Measurements from ENCODE around the gene RAB43.
"Not testable (repeated sequence)": the region's sequence is repeated elsewhere in the genome, so short reads cannot be mapped to it uniquely, and the experiment has no call there.

The RAB43 gene

DNA sequence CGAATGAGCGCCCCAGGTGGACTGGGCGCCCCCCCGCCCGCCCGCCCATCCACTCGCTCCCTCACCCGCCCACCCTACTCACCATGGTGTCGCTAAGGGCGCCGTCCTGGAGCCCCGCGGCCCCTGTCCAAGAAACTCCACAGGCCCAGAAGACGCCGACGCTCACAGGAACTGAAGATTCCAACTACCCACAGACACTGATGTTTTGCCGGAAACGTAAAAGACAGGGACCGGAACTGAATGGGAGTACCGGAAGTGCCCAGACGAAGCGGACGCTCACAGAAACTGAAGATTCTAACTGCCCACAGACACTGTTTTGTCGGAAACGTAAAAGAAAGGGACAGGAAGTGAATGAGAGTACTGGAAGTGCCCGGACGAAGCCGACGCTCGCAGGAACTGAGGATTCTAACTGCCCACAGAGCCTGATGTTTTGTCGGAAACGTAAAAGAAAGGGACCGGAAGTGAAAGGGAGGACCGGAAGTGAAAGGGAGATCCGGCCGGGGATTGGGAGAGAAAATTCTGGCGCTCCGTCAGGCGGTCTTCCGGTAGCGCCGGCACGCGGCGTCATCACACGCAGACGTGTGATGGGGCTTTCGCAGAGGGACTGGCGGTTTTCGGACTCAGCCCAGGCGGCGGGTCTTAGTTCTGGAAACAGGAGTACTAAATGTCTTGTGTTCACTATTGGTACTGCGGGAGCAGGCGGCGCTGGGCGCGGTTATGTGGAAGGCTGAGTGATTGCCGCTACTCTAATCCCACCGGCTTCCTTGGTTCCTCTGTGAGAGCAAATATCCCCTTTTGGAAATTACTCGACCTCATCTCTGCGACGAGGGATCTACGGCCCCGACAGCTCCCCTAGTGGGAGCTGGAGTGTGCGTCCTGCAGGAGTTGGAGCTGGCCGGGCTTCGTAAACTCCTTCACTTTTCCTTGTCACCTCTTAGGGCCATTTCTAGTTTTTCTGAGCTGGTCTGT lies 39.6 kb upstream of the RAB43 start, which contains the start of gene ISY1:
ISY1 (minus strand) TSS at position 173 of the 969 bp plus-strand sequence; CDS start at position 85, 88 bp downstream.
- TF ChIP-seq, protein P1, sequence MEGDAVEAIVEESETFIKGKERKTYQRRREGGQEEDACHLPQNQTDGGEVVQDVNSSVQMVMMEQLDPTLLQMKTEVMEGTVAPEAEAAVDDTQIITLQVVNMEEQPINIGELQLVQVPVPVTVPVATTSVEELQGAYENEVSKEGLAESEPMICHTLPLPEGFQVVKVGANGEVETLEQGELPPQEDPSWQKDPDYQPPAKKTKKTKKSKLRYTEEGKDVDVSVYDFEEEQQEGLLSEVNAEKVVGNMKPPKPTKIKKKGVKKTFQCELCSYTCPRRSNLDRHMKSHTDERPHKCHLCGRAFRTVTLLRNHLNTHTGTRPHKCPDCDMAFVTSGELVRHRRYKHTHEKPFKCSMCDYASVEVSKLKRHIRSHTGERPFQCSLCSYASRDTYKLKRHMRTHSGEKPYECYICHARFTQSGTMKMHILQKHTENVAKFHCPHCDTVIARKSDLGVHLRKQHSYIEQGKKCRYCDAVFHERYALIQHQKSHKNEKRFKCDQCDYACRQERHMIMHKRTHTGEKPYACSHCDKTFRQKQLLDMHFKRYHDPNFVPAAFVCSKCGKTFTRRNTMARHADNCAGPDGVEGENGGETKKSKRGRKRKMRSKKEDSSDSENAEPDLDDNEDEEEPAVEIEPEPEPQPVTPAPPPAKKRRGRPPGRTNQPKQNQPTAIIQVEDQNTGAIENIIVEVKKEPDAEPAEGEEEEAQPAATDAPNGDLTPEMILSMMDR (IDR thresholded peaks at IDR 0.05; ENCODE audit: extremely low read depth, insufficient read depth, missing control alignments) = peak; percentile 80
- in situ Hi-C loops (cut with MboI; ENCODE audit: low pct_unique_long_range_greater_than_20kb, low sequenced_read_pairs, unreplicated experiment) = no loop called here
- peak; percentile 92 for DNase-seq (ENCODE audit: low spot score)

GRCh38 chr3:129144786-129145185 lies 23.2 kb upstream of the RAB43 start:
- no peak for DNase-seq (ENCODE audit: low spot score)
- in situ Hi-C loops (cut with MboI; ENCODE audit: low pct_unique_long_range_greater_than_20kb, low sequenced_read_pairs, unreplicated experiment) = no loop called here
- TF ChIP-seq, protein P1 (IDR thresholded peaks at IDR 0.05; ENCODE audit: extremely low read depth, insufficient read depth, missing control alignments) = no peak

DNA sequence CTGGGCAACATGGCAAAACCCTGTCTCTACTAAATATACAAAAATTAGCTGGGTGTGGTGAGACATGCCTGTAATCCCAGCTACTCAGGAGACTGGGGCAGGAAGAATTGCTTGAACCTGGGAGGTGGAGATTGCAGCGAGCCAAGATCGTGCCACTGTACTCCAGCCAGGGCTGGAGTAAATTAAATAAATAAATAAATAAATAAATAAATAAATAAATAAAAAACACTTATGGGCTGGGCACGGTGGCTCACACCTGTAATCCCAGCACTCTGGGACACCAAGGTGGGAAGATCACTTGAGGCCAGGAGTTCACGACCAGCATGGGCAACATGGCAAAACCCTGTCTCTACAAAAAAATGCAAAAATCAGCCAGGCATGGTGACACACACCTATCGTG lies 19.4 kb upstream of the RAB43 start:
- DNase-seq (ENCODE audit: low spot score); in situ Hi-C loops (cut with MboI; ENCODE audit: low pct_unique_long_range_greater_than_20kb, low sequenced_read_pairs, unreplicated experiment): not testable (repeated sequence)

- DNase-seq (ENCODE audit: low spot score) = no peak
- TF ChIP-seq, protein P1 (IDR thresholded peaks at IDR 0.05; ENCODE audit: extremely low read depth, insufficient read depth, missing control alignments) = no peak
- in situ Hi-C loops (cut with MboI; ENCODE audit: low pct_unique_long_range_greater_than_20kb, low sequenced_read_pairs, unreplicated experiment) = no loop called here
Measured at GRCh38 chr3:129139911-129140310, 18.3 kb upstream of the RAB43 start.

DNA sequence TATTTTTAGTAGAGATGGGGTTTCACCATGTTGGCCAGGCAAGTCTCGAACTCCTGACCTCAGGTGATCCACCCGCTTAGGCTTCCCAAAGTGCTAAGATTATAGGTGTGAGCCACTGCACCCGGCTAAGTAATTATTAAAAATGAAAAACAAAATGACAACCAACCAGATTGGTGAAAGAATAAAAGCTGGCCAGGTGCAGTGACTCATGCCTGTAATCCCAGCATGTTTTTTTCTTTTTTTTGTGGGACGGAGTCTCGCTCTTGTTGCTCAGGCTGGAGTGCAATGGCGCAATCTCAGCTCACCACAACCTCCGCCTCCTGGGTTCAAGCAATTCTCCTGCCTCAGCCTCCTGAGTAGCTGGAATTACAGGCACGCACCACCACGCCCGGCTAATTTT lies 14.7 kb upstream of the RAB43 start:
- in situ Hi-C loops (cut with MboI; ENCODE audit: low pct_unique_long_range_greater_than_20kb, low sequenced_read_pairs, unreplicated experiment); DNase-seq (ENCODE audit: low spot score): not testable (repeated sequence)

DNA sequence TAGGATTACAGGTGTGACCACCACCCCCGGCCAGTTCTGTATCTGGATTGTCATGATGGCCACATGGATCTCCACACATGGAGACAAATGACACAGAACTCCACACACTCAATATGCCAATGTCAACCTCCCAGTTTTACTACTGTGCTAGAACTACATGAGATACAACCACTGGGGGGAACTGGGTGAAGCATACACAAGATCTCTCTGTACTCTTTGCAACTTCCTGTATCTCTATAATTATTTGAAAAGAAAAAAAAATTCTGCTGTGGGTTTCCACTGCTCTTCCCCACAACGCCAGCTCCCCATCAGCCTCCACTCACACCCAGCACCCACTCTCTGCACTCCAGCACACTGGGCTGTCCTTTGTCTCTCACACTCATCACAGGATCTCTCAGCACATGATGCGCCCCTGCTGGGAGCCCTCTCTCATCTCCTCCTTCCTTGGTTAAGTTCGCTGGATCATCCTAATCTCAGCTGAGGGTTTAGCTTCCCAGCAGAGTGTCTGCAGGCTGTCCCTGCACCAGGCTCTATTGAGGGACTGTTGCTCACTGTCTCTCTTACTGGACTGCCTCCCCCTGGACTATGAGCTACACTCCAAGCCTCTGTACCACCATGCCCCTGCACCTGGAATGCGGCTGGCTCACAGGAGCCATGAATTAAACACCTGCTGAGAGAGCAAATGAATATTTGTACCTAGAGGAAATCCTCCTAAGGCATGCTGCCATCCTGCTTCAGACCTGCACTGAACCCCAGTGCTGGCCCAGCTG lies 10.7 kb upstream of the RAB43 start:
- in situ Hi-C loops (cut with MboI; ENCODE audit: low pct_unique_long_range_greater_than_20kb, low sequenced_read_pairs, unreplicated experiment) = no loop called here
- DNase-seq (ENCODE audit: low spot score) = no peak
- TF ChIP-seq, protein P1 (IDR thresholded peaks at IDR 0.05; ENCODE audit: extremely low read depth, insufficient read depth, missing control alignments) = no peak

- in situ Hi-C loops (cut with MboI; ENCODE audit: low pct_unique_long_range_greater_than_20kb, low sequenced_read_pairs, unreplicated experiment) = no loop called here
- DNase-seq (ENCODE audit: low spot score) = no peak
- TF ChIP-seq, protein P1 (IDR thresholded peaks at IDR 0.05; ENCODE audit: extremely low read depth, insufficient read depth, missing control alignments) = no peak
Measured at GRCh38 chr3:129131465-129132088, 10.0 kb upstream of the RAB43 start.
